MM.1S (cell line): ENCODE measurements around the gene ST6GALNAC4.

Experiments used
- DNase-seq: peaks from one replicate; pipeline ENCODE4 v3.0.0-alpha.2; 2015
- H2AFZ ChIP-seq: fragments of 300-600 bp; sonication (generic); 2 replicates; pipeline ENCODE4 v1.6.0; 2016; ENCODE audit warnings: antibody characterized with exemption, low read length
- H3F3A ChIP-seq: fragments of 300-600 bp; sonication (generic); 2 replicates; pipeline ENCODE4 v1.6.1; 2016; ENCODE audit warnings: mild to moderate bottlenecking, antibody characterized with exemption, low read length, moderate library complexity, mixed read lengths; ENCODE audit not compliant: insufficient read depth
- H3K27ac ChIP-seq: fragments of 300-600 bp; sonication (generic); 2 replicates; pipeline ENCODE4 v1.5.1; 2016; ENCODE audit warnings: mild to moderate bottlenecking, low read length
- H3K27me3 ChIP-seq: fragments of 300-600 bp; sonication (generic); replicated peaks from 2 replicates; pipeline ENCODE4 v1.6.0; 2016; ENCODE audit warnings: low read length; ENCODE audit not compliant: insufficient read depth
- H3K36me3 ChIP-seq: fragments of 300-600 bp; sonication (generic); replicated peaks from 2 replicates; pipeline ENCODE4 v1.6.1; 2016; ENCODE audit warnings: mild to moderate bottlenecking, low read length, mixed read lengths; ENCODE audit not compliant: insufficient read depth
- H3K4me1 ChIP-seq: fragments of 300-600 bp; sonication (generic); 2 replicates; pipeline ENCODE4 v1.6.1; 2016; ENCODE audit warnings: low read length, mixed read lengths
- H3K4me2 ChIP-seq: fragments of 300-600 bp; sonication (generic); 2 replicates; pipeline ENCODE4 v1.6.0; 2016; ENCODE audit warnings: low read depth, low read length
- H3K4me3 ChIP-seq: fragments of 300-600 bp; sonication (generic); 2 replicates; pipeline ENCODE4 v1.5.1; 2016; ENCODE audit warnings: low read length, mixed read lengths
- H3K79me2 ChIP-seq: fragments of 300-600 bp; sonication (generic); 2 replicates; pipeline ENCODE4 v1.6.1; 2016; ENCODE audit warnings: mixed run types, low read length, mixed read lengths
- H3K9ac ChIP-seq: fragments of 300-600 bp; sonication (generic); 2 replicates; pipeline ENCODE4 v1.6.1; 2016; ENCODE audit warnings: low read length, mixed read lengths
- H3K9me2 ChIP-seq: fragments of 300-600 bp; sonication (generic); replicated peaks from 2 replicates; pipeline ENCODE4 v1.6.1; 2016; ENCODE audit warnings: mild to moderate bottlenecking, low read length, mixed read lengths; ENCODE audit not compliant: insufficient read depth
- H3K9me3 ChIP-seq: fragments of 300-600 bp; sonication (generic); replicated peaks from 2 replicates; pipeline ENCODE4 v1.6.1; 2016; ENCODE audit warnings: mild to moderate bottlenecking, low read length, mixed read lengths; ENCODE audit not compliant: insufficient read depth
- H4K20me1 ChIP-seq: fragments of 300-600 bp; sonication (generic); 2 replicates; pipeline ENCODE4 v1.6.1; 2016; ENCODE audit warnings: mild to moderate bottlenecking, low read length, moderate library complexity, mixed read lengths; ENCODE audit not compliant: insufficient read depth
- EZH2 ChIP-seq: fragments of 300-600 bp; sonication (generic); optimal IDR thresholded peaks from 2 replicates; pipeline ENCODE3; 2017; ENCODE audit warnings: low read depth, mild to moderate bottlenecking, antibody characterized with exemption, low read length, mixed read lengths
- EZH2phosphoT487 ChIP-seq: fragments of 300-600 bp; sonication (generic); IDR thresholded peaks from 2 replicates; pipeline ENCODE4 v1.6.1; 2018; ENCODE audit warnings: antibody characterized with exemption, low read length
- TF ChIP-seq, protein P1 (sequence below): fragments of 300-600 bp; sonication (generic); IDR thresholded peaks from 2 replicates; pipeline ENCODE4 v1.5.1; 2016; ENCODE audit warnings: antibody characterized with exemption, low read length, mixed read lengths

ST6GALNAC4 gene

DNA sequence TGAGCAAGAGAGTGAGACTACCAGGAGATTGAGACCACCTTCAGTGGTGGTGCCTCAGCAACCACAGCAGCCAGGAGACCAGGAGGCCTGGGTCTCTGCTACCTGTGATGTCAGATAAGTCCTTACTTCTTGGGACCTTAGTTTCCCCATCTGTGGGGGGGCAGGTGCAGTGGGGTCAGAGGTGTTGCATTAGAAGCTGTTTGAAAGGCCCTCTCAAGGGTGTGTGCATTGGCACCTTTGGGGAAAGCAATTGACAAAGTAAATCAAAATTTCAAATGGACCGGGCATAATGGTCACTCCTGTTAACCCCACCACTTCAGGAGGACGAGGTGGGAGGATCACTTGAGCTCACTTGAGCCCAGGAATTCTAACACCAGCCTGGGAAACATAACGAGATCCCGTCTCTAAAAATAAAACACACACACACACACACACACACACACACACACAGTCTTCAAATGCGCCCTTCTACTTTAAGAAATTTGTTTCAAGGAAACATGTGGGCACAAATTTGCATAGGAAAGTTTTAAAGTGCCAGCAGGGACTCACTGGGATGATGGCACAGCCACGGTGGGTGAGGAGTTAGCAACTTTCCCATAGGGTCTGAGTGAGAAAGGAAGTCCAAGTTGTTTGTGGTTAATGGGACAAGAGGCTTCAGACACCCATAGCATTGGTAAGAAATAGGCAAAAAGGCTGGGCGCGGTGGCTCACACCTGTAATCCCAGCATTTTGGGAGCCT lies 38.0 kb downstream of the ST6GALNAC4 start:
- Histone ChIP-seq H3K36me3 (no peaks in the 10 kb centered on the region), H2AFZ (no peak overlapping the region), H3K4me2 (no peak overlapping the region), H3K27me3 (no peaks in the 10 kb centered on the region), H3K4me1 (no peaks in the 10 kb centered on the region), H3K79me2 (no peaks in the 10 kb centered on the region), H3K9me2 (no peaks in the 10 kb centered on the region), H4K20me1 (no peaks in the 10 kb centered on the region), H3K27ac (no peak overlapping the region), H3K4me3 (no peak overlapping the region), H3K9ac (no peak overlapping the region), H3F3A (no peaks in the 10 kb centered on the region), H3K9me3 (no peaks in the 10 kb centered on the region)
- TF ChIP-seq, protein P1, sequence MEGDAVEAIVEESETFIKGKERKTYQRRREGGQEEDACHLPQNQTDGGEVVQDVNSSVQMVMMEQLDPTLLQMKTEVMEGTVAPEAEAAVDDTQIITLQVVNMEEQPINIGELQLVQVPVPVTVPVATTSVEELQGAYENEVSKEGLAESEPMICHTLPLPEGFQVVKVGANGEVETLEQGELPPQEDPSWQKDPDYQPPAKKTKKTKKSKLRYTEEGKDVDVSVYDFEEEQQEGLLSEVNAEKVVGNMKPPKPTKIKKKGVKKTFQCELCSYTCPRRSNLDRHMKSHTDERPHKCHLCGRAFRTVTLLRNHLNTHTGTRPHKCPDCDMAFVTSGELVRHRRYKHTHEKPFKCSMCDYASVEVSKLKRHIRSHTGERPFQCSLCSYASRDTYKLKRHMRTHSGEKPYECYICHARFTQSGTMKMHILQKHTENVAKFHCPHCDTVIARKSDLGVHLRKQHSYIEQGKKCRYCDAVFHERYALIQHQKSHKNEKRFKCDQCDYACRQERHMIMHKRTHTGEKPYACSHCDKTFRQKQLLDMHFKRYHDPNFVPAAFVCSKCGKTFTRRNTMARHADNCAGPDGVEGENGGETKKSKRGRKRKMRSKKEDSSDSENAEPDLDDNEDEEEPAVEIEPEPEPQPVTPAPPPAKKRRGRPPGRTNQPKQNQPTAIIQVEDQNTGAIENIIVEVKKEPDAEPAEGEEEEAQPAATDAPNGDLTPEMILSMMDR, result no peak
- TF ChIP-seq EZH2phosphoT487 (no peak), EZH2 (no peak)
- no peak for DNase-seq

DNA sequence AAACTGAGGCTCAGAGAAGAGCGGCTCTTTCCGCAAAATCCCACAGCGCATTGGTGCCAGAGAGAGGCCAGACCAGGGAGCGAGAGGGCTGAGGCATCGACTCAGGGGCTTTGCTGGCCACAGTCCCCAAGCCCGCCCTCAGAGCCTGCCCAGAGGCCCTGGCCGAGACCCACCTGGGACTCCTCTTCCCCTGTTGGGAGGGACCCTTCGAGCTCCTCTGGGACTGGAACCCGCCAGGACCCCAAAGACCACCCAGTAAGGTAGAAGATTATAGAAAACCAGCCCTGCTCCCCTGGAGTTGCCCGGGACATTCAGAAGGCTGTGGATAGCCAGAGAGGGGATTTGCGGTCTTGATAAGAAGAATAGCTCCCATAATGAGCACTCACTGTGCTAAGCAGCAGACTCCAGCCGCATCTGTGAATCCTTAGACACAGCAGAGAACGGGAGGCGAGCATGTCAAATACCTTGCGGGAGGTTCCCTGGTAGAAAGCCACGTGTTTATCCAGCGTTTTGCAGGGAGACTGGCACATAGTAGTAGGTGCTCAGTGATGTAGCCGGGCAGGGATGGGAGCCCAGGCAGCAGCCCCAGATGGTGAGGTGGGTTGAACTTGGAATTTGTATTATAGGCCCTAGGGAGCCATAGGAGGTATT lies 38.7 kb downstream of the ST6GALNAC4 start:
- H2AFZ ChIP-seq, result peak overlapping the region; percentile 91
- H3K27me3 ChIP-seq, result no peaks in the 10 kb centered on the region
- H3K27ac ChIP-seq, result no peak overlapping the region
- H3K9me3 ChIP-seq, result no peaks in the 10 kb centered on the region
- H3K4me1 ChIP-seq, result no peaks in the 10 kb centered on the region
- no peaks in the 10 kb centered on the region for H3K36me3 ChIP-seq
- no peak for DNase-seq
- no peaks in the 10 kb centered on the region for H3F3A ChIP-seq
- H3K9me2 ChIP-seq, result no peaks in the 10 kb centered on the region
- no peaks in the 10 kb centered on the region for H4K20me1 ChIP-seq
- no peaks in the 10 kb centered on the region for H3K79me2 ChIP-seq
- H3K4me3 ChIP-seq, result peak overlapping the region; percentile 65
- peak overlapping the region; percentile 37; the same call in 1 of the 2 replicates for H3K9ac ChIP-seq
- peak overlapping the region; percentile 83; the same call in 1 of the 2 replicates for H3K4me2 ChIP-seq
- TF ChIP-seq EZH2 (no peak), EZH2phosphoT487 (no peak)
- TF ChIP-seq, protein P1, result no peak

DNA sequence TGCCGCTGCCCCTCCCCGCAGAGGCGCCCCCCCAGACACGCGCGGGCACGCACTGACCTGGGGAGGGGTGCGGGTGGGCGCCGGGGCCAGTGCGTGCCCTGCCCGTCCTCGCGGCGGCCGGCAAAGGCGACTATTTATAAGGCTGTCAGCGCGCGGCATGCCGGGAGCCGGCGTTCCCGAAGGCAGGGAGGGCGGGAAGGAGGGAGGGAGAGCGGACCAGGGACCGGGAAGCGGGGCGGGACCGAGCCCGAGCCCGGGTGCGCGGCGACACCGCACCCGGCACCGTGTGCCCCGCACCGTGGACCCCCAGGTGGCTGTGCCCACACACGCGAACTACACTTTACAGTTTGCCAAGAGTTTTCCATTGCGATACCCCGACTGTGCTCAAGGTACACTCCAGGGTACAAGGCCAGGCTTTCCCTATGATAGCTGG lies 39.3 kb downstream of the ST6GALNAC4 start, which contains the start of gene AK1:
AK1 (minus strand) TSS at position 110 of the 433 bp plus-strand sequence. CDS start 3,058 bp downstream, outside the sequence.
- Histone ChIP-seq H3K27me3 (no peaks in the 10 kb centered on the region), H3K27ac (no peak within 1 kb of the TSS), H3K36me3 (no peaks in the 10 kb centered on the region), H3K4me2 (peak within 1 kb of the TSS; percentile 83), H2AFZ (peak within 1 kb of the TSS; percentile 91), H3K4me1 (no peaks in the 10 kb centered on the region), H3K79me2 (no peaks in the 10 kb centered on the region), H3F3A (no peaks in the 10 kb centered on the region), H3K4me3 (peak within 1 kb of the TSS; percentile 65), H3K9ac (peak within 1 kb of the TSS; percentile 37; the same call in 1 of the 2 replicates), H3K9me2 (no peaks in the 10 kb centered on the region), H4K20me1 (no peaks in the 10 kb centered on the region), H3K9me3 (no peaks in the 10 kb centered on the region)
- no peak for DNase-seq
- TF ChIP-seq EZH2, result no peak
- TF ChIP-seq, protein P1, result no peak
- no peak for TF ChIP-seq EZH2phosphoT487
